GM12875 (cell line): ENCODE data around the gene LRRC4C.
"Not testable (repeated sequence)": the region's sequence is repeated elsewhere in the genome, so short reads cannot be mapped to it uniquely, and the experiment has no call there.

Experiments
- H3K4me3 ChIP-seq: one replicate; pipeline ENCODE4 v1.5.1; 2011; ENCODE audit warnings: low read depth, low read length, control low read depth
- CTCF ChIP-seq: IDR thresholded peaks from 2 replicates; pipeline ENCODE4 v1.5.1; 2011; ENCODE audit warnings: low read depth, mild to moderate bottlenecking, control low read depth, inconsistent platforms, low read length, moderate library complexity, borderline replicate concordance; ENCODE audit not compliant: insufficient read depth

LRRC4C gene

GRCh38 chr11:40215556-40215955, 1243.9 kb downstream of the LRRC4C start:
- no peak for TF ChIP-seq CTCF

DNA sequence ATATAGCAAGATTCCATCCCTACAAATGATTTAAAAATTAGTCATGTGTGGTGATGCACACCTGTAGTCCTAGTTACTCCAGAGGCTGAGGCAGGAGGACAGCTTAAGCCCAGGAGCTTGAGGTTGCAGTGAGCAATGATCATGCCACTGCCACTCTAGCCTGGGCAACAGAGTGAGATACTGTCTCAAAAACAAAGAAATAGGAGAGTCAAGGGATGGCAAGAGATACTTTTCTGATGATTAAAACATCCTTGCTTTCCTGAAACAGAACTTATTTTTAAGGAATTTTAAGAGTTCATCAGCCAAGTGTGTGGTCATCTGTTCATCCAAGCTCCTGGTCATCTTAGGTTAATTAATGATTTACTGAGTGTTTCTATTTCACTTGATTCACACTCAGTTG, 1252.0 kb downstream of the LRRC4C start:
- no peak overlapping the region for H3K4me3 ChIP-seq
- TF ChIP-seq CTCF: no peak

More at GRCh38 chr11:40215556-40215955, 1243.9 kb downstream of the LRRC4C start:
- no peak overlapping the region for H3K4me3 ChIP-seq

- no peak for TF ChIP-seq CTCF
- no peak overlapping the region for H3K4me3 ChIP-seq
These were observed 1255.2 kb downstream of the LRRC4C start for GRCh38 chr11:40204228-40204627.

GRCh38 chr11:40203606-40204005, 1255.8 kb downstream of the LRRC4C start:
- H3K4me3 ChIP-seq: no peak overlapping the region
- no peak for TF ChIP-seq CTCF

DNA sequence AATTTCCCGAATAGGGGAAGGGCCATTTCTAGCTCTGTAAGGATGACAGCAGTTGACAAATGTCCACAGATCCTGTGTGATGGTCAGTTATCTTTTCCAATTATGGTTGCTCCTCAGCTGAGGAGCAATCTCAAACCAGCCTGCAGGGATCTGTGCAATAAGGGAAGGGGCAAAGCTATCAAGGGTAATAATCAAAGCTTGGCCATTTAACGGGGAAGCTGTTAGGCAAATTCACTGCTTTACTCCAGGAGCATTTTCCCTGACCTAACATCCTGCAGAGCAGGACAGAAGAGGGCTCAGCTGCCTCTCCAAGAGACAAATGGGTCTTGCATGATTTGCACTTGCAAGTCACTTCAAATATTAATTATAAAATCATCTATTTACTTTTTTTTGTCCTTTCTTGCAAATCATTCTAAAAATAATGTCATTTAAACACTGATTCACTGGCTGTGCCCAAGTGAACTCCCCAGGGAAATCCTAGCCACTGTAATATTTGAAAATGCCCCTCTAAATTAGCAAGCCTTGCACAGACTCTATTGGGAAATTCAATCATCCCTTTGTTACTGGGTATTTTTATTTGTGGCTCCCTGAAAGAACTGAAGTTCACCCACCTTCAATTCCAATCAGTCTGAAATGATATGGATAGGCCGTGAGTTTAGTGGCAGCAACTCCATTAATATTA, 1256.7 kb downstream of the LRRC4C start:
- no peak overlapping the region for H3K4me3 ChIP-seq
- no peak for TF ChIP-seq CTCF

- not testable (repeated sequence) for H3K4me3 ChIP-seq
These were observed 1266.9 kb downstream of the LRRC4C start for GRCh38 chr11:40192590-40192989.

- no peak overlapping the region for H3K4me3 ChIP-seq
- no peak for TF ChIP-seq CTCF
These were observed 1269.2 kb downstream of the LRRC4C start for GRCh38 chr11:40190294-40190693.
